ENCODE measurements around the gene FRMPD3.
A peak's percentile ranks its signal among the peaks of the same experiment; 100 is the strongest.

FRMPD3 gene

GRCh38 chrX:107448998-107449835, at the start of gene FRMPD3:
FRMPD3 (plus strand) TSS chrX:107449652; CDS start chrX:107526589, 76,937 bp downstream.
- peak; percentile 43 for DNase-seq (ENCODE audit: low read depth, low spot score)
- Histone ChIP-seq H3K27me3 (ENCODE audit: insufficient read depth, insufficient read length) (peaks cover 31% of the 10 kb centered on the region), H3K9ac (ENCODE audit: insufficient read length, low read depth) (peak within 1 kb of the TSS; percentile 77)

DNA sequence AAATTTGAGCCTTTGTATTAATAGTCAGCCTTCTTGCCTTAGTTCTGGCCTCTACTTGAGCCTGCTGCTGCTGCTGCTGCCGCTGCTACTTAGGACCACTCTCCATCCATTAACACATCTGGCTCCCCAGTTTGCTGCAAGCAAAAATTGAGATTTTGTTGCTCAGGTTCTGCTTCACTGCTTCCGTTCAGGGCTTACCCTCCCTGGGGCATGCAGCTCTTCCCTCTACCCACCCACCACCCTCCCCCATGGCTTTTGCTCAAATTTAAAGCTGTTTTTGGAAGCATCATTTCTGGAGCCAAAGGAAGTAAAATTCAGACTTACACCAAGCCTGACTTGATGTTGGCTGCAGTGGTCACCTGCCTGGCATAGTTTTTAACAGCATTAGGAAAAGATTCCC, 28.9 kb upstream of the FRMPD3 start:
- no peak overlapping the region for H3K4me3 ChIP-seq (ENCODE audit: insufficient read length, low read depth)
- no peaks in the 10 kb centered on the region for H3K27me3 ChIP-seq (ENCODE audit: insufficient read depth, insufficient read length)
- no peak for DNase-seq (ENCODE audit: low read depth, low spot score)
- H3K9ac ChIP-seq (ENCODE audit: insufficient read length, low read depth), result no peak overlapping the region
- no peaks in the 10 kb centered on the region for H3K36me3 ChIP-seq (ENCODE audit: insufficient read depth, insufficient read length, low read length)
- H3K9me3 ChIP-seq (ENCODE audit: insufficient read depth, low read length), result no peaks in the 10 kb centered on the region
- no peak for TF ChIP-seq SUZ12 (IDR thresholded peaks at IDR 0.05; ENCODE audit: extremely low read depth, insufficient read depth, insufficient read length)
- no peak for TF ChIP-seq YY1 (IDR thresholded peaks at IDR 0.05; ENCODE audit: insufficient read depth, insufficient read length)
- no peak for TF ChIP-seq ZNF274 (IDR thresholded peaks at IDR 0.05; ENCODE audit: low read depth, low read length)
- H3K4me1 ChIP-seq (ENCODE audit: insufficient read depth, insufficient read length), result no peaks in the 10 kb centered on the region

More at GRCh38 chrX:107448998-107449835, at the start of gene FRMPD3:
- Histone ChIP-seq H3K4me1 (ENCODE audit: insufficient read depth, insufficient read length) (peaks cover 7% of the 10 kb centered on the region), H3K36me3 (ENCODE audit: insufficient read depth, insufficient read length, low read length) (no peaks in the 10 kb centered on the region), H3K9me3 (ENCODE audit: insufficient read depth, low read length) (no peaks in the 10 kb centered on the region), H3K4me3 (ENCODE audit: insufficient read length, low read depth) (peak within 1 kb of the TSS; percentile 61)
- TF ChIP-seq YY1 (IDR thresholded peaks at IDR 0.05; ENCODE audit: insufficient read depth, insufficient read length), result no peak
- TF ChIP-seq ZNF274 (IDR thresholded peaks at IDR 0.05; ENCODE audit: low read depth, low read length), result no peak
- TF ChIP-seq SUZ12 (IDR thresholded peaks at IDR 0.05; ENCODE audit: extremely low read depth, insufficient read depth, insufficient read length), result no peak

DNA sequence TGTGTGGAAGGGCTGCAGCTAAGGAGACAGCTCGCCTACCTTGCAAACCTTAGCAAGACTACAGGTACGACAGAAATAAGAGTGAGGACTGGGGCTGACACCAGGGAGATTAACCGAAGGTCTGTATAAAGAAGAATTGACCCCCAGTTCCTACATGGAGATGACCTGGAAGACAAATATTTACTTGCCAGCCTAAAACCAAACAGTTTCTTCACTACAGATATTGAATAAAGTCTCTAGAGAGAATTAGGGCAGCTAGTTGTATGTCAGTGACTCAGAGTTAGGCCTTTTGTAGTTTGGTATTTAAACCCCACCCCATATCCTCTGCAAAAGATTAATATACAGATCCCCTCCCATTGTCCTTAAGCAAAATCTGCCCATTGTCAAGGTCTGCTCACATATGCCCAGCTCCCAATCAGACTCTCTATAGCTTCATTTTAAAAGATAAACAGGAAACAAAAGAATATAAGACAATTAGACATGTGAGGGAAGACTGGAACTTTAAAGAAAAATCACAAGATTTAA, 28.1 kb upstream of the FRMPD3 start:
- Histone ChIP-seq H3K36me3 (ENCODE audit: insufficient read depth, insufficient read length, low read length) (no peaks in the 10 kb centered on the region), H3K4me3 (ENCODE audit: insufficient read length, low read depth) (no peak overlapping the region), H3K9ac (ENCODE audit: insufficient read length, low read depth) (no peak overlapping the region), H3K4me1 (ENCODE audit: insufficient read depth, insufficient read length) (no peaks in the 10 kb centered on the region), H3K27me3 (ENCODE audit: insufficient read depth, insufficient read length) (no peaks in the 10 kb centered on the region), H3K9me3 (ENCODE audit: insufficient read depth, low read length) (no peaks in the 10 kb centered on the region)
- TF ChIP-seq SUZ12 (IDR thresholded peaks at IDR 0.05; ENCODE audit: extremely low read depth, insufficient read depth, insufficient read length), result no peak
- no peak for TF ChIP-seq ZNF274 (IDR thresholded peaks at IDR 0.05; ENCODE audit: low read depth, low read length)
- TF ChIP-seq YY1 (IDR thresholded peaks at IDR 0.05; ENCODE audit: insufficient read depth, insufficient read length), result no peak
- no peak for DNase-seq (ENCODE audit: low read depth, low spot score)

DNA sequence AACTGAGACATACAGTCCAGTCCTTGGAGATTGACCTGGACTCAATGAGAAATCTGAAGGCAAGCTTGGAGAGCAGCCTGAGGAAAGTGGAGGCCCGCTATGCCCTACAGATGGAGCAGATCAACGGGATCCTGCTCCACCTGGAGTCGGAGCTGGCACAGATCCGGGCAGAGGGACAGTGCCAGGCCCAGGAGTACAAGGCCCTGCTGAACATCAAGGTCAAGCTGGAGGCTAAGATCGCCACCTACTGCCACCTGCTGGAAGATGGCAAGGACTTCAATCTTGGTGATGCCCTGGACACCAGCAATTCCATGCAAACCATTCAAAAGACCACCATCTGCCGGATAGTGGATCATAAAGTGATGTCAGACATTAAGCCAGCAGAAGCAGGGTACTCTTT, 20.4 kb upstream of the FRMPD3 start:
- no peaks in the 10 kb centered on the region for H3K9me3 ChIP-seq (ENCODE audit: insufficient read depth, low read length)
- no peak for TF ChIP-seq ZNF274 (IDR thresholded peaks at IDR 0.05; ENCODE audit: low read depth, low read length)
- no peak for TF ChIP-seq SUZ12 (IDR thresholded peaks at IDR 0.05; ENCODE audit: extremely low read depth, insufficient read depth, insufficient read length)
- no peak for TF ChIP-seq YY1 (IDR thresholded peaks at IDR 0.05; ENCODE audit: insufficient read depth, insufficient read length)
- no peaks in the 10 kb centered on the region for H3K36me3 ChIP-seq (ENCODE audit: insufficient read depth, insufficient read length, low read length)
- peak; percentile 39 for DNase-seq (ENCODE audit: low read depth, low spot score)
- no peaks in the 10 kb centered on the region for H3K4me1 ChIP-seq (ENCODE audit: insufficient read depth, insufficient read length)
- no peak overlapping the region for H3K9ac ChIP-seq (ENCODE audit: insufficient read length, low read depth)
- H3K27me3 ChIP-seq (ENCODE audit: insufficient read depth, insufficient read length), result no peaks in the 10 kb centered on the region
- H3K4me3 ChIP-seq (ENCODE audit: insufficient read length, low read depth), result no peak overlapping the region

DNA sequence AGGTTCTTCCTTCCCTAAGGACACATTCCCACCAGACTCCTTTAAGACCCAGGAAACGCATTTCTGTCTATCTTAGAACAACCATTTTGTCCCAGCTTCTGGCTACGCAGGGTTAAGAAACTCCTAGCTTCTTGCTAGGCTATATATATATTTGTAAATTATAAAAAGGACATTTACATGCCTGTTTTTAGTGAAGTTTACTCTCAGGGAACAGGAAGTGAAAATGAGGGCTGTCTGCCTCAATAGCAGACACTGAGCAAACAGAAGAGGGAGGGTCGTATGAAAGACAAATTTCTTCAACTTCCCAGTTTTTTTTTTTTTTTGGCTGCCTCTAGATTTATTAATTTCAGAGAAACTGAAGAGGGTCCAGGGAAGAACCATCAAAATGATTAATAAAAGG, 9.3 kb upstream of the FRMPD3 start:
- no peak for DNase-seq (ENCODE audit: low read depth, low spot score)
- Histone ChIP-seq H3K27me3 (ENCODE audit: insufficient read depth, insufficient read length) (no peaks in the 10 kb centered on the region), H3K9me3 (ENCODE audit: insufficient read depth, low read length) (no peaks in the 10 kb centered on the region), H3K9ac (ENCODE audit: insufficient read length, low read depth) (no peak overlapping the region), H3K4me3 (ENCODE audit: insufficient read length, low read depth) (no peak overlapping the region), H3K4me1 (ENCODE audit: insufficient read depth, insufficient read length) (no peaks in the 10 kb centered on the region), H3K36me3 (ENCODE audit: insufficient read depth, insufficient read length, low read length) (no peaks in the 10 kb centered on the region)
- TF ChIP-seq SUZ12 (IDR thresholded peaks at IDR 0.05; ENCODE audit: extremely low read depth, insufficient read depth, insufficient read length) (no peak), ZNF274 (IDR thresholded peaks at IDR 0.05; ENCODE audit: low read depth, low read length) (no peak), YY1 (IDR thresholded peaks at IDR 0.05; ENCODE audit: insufficient read depth, insufficient read length) (no peak)

DNA sequence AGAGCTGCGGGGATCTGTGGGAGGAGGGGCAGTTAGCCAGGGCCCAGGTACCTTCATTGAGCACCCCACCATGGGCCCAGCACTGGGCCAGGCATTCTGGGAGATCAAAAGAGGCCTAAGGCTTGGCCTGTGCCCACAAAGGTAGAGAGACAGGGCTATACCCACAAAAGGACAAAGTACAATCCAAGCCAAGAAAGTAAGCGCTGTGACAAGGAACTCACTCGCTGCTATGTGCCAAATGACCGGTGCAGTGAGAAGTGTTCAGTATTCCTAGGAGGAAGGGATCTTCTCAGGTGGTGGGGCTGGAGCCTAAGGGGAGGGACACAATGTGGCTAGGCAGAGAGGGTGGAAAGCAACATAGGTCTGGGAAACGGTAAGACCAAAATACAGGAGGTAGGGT, 8.8 kb upstream of the FRMPD3 start:
- DNase-seq (ENCODE audit: low read depth, low spot score), result no peak
- no peaks in the 10 kb centered on the region for H3K36me3 ChIP-seq (ENCODE audit: insufficient read depth, insufficient read length, low read length)
- H3K4me1 ChIP-seq (ENCODE audit: insufficient read depth, insufficient read length), result no peaks in the 10 kb centered on the region
- no peaks in the 10 kb centered on the region for H3K27me3 ChIP-seq (ENCODE audit: insufficient read depth, insufficient read length)
- no peak overlapping the region for H3K9ac ChIP-seq (ENCODE audit: insufficient read length, low read depth)
- TF ChIP-seq ZNF274 (IDR thresholded peaks at IDR 0.05; ENCODE audit: low read depth, low read length) (no peak), SUZ12 (IDR thresholded peaks at IDR 0.05; ENCODE audit: extremely low read depth, insufficient read depth, insufficient read length) (no peak), YY1 (IDR thresholded peaks at IDR 0.05; ENCODE audit: insufficient read depth, insufficient read length) (no peak)
- no peaks in the 10 kb centered on the region for H3K9me3 ChIP-seq (ENCODE audit: insufficient read depth, low read length)
- H3K4me3 ChIP-seq (ENCODE audit: insufficient read length, low read depth), result no peak overlapping the region

- no peak for DNase-seq (ENCODE audit: low read depth, low spot score)
- no peaks in the 10 kb centered on the region for H3K9me3 ChIP-seq (ENCODE audit: insufficient read depth, low read length)
- no peak overlapping the region for H3K4me3 ChIP-seq (ENCODE audit: insufficient read length, low read depth)
- H3K27me3 ChIP-seq (ENCODE audit: insufficient read depth, insufficient read length), result peaks cover 16% of the 10 kb centered on the region
- TF ChIP-seq YY1 (IDR thresholded peaks at IDR 0.05; ENCODE audit: insufficient read depth, insufficient read length) (no peak), SUZ12 (IDR thresholded peaks at IDR 0.05; ENCODE audit: extremely low read depth, insufficient read depth, insufficient read length) (no peak), ZNF274 (IDR thresholded peaks at IDR 0.05; ENCODE audit: low read depth, low read length) (no peak)
- no peaks in the 10 kb centered on the region for H3K4me1 ChIP-seq (ENCODE audit: insufficient read depth, insufficient read length)
- H3K9ac ChIP-seq (ENCODE audit: insufficient read length, low read depth), result no peak overlapping the region
- H3K36me3 ChIP-seq (ENCODE audit: insufficient read depth, insufficient read length, low read length), result no peaks in the 10 kb centered on the region
These were observed 6.4 kb upstream of the FRMPD3 start for GRCh38 chrX:107442914-107443527.

Data from NT2/D1 (cell line).